Neuron (in vitro differentiated cells): ENCODE results near the gene SERPINC1.
"Not testable (repeated sequence)": the region's sequence is repeated elsewhere in the genome, so short reads cannot be mapped to it uniquely, and the experiment has no call there.

Experiments
- H2AFZ ChIP-seq: one replicate; pipeline ENCODE4 v1.6.1; 2013; ENCODE audit warnings: low read depth, mild to moderate bottlenecking, inconsistent platforms, low read length, moderate library complexity
- H3K27me3 ChIP-seq: one replicate; pipeline ENCODE4 v1.6.1; 2013; ENCODE audit warnings: low read length; ENCODE audit not compliant: insufficient read depth
- H3K36me3 ChIP-seq: one replicate; pipeline ENCODE4 v1.6.1; 2013; ENCODE audit warnings: low read length; ENCODE audit not compliant: insufficient read depth
- H3K4me1 ChIP-seq: one replicate; pipeline ENCODE4 v1.6.1; 2013; ENCODE audit warnings: low read length; ENCODE audit not compliant: insufficient read depth
- H3K4me3 ChIP-seq: 2 replicates; pipeline ENCODE4 v1.5.1; 2013; ENCODE audit warnings: mild to moderate bottlenecking, low read length, moderate library complexity
- H3K9me3 ChIP-seq: one replicate; pipeline ENCODE4 v1.6.1; 2013; ENCODE audit warnings: low read length

The SERPINC1 gene

DNA sequence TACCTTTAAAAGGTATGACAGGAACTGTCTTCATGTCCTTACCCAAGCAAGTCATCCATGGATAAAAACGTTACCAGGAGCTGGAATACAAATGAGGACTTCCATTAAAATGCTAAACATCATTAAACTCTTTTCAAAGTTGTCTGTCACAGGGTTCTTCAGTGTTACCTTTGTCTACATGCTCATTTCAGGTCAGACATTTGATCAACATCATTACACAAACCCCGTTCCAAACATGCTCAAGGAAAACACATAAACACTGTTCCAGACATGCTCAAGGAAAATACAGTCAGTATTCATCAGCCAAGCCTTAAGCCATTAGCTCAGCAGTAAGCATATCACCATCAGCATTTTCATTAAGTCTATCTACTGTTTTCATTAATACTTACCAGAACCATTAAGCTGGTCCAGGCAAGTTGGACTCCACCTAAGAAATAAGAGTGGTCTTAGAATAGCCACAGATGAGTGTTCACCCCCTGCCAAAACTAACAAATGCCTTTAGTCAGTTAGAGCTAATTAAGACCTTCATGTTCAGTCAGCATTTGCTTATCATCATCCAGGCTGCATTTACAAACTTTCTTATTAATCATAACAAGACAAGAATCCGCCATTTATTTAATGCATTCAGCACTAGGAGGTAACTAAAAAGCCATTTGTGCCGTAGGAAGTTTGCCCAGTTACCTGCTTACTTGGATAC is 51.5 kb downstream of the SERPINC1 start:
- Histone ChIP-seq H2AFZ (no peak overlapping the region), H3K27me3 (no peaks in the 10 kb centered on the region), H3K36me3 (peaks cover 53% of the 10 kb centered on the region), H3K9me3 (no peaks in the 10 kb centered on the region), H3K4me1 (peaks cover 34% of the 10 kb centered on the region), H3K4me3 (peak overlapping the region; percentile 78)

DNA sequence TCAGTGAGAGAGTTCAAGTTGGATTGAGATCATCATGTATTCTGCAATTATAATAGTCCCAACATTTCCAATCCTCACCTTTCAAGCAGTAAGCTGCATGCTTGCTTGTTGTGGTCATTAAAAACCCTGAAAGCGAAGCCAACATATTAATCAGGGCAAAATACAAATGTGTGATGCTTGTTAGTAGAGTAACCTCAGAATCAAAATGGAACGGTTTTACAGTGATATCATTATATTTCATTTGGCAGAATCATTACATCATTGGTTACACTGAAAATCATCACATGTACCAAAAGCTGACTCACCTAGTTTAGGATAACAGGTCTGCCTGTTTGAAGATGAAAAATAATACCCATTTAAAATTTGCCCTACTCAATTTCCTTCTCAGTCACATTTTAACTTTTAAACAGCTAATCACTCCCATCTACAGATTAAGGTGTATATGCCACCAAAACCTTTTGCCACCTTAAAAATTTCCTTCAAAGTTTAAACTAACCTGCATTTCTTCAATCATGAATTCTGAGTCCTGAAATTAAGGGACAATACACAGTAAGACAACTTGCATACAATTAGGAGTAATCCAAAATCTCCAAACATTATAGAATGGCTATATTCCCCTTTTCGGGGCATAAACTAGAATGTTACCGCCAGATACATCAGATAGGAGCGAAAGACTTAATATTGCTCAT is 52.8 kb downstream of the SERPINC1 start:
- Histone ChIP-seq H3K36me3 (peaks cover 56% of the 10 kb centered on the region), H2AFZ (no peak overlapping the region), H3K27me3 (no peaks in the 10 kb centered on the region), H3K9me3 (no peaks in the 10 kb centered on the region), H3K4me1 (peaks cover 30% of the 10 kb centered on the region), H3K4me3 (no peak overlapping the region)

DNA sequence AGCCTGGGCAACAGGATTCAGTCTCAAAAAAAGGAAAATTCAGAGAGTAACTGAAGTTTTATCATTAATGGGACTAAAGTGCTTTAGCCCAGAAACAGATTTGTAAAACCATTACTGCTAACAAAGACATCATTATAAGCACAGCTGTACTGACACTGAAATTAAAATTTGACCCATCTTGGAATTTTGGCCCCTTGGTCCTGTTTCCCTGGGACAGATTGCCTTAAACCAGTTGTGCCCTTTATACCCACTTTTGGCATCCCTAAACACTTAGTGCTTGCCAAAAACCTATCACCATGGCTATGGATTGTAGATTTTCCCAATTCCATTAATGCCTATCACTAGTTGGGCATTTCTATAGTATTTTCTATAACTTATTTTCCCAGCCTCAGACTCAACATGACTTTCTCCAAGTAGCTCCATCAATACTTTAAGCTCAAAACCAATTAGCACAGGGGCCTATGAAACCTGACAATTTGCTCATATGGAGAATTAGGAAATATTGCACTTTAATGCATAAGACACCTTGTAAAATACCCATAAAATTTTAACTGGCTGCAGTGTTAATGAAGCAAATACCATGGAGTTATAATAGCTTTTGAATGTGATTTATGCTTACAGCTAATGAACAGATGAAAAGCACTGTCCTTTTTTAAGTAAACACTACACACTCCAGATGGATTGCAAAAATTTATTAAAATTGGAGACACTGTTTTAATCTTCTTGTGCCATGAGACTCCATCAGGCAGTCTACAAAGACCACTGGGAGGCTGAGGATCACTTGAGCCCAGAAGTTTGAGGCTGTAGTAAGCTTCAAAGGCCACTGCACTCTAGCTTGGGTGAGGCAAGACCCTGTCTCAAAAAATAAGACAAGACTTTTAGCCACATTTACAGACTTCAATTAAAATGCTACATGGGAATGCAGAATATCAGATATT is 53.6 kb downstream of the SERPINC1 start:
- Histone ChIP-seq H3K27me3 (no peaks in the 10 kb centered on the region), H3K36me3 (peaks cover 62% of the 10 kb centered on the region), H3K4me3 (no peak overlapping the region), H3K9me3 (no peaks in the 10 kb centered on the region), H2AFZ (no peak overlapping the region), H3K4me1 (peaks cover 25% of the 10 kb centered on the region)

DNA sequence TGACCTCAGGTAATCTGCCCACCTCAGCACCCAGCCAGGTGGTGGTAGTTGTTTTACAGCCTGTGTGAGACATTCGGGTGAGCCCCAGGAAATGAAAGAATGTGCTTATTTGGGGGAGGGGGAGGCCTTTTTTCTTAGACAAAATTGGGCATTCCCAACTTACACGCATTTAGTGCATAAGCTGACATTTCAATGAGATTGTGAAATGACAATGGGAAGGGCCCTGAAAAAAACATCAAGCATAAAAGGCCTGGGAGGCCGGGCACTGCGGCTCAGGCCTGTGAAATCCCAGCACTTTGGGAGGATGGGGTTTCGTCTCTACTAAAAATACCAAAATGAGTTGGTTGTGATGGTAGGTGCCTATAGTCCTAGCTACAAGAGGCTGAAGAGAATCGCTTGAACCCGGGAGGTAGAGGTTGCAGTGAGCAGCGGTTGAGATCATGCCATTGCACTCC is 54.3 kb downstream of the SERPINC1 start:
- Histone ChIP-seq H3K4me3 (no peak overlapping the region), H3K27me3 (no peaks in the 10 kb centered on the region), H3K36me3 (peaks cover 69% of the 10 kb centered on the region), H3K9me3 (no peaks in the 10 kb centered on the region), H2AFZ (no peak overlapping the region), H3K4me1 (peaks cover 25% of the 10 kb centered on the region)

DNA sequence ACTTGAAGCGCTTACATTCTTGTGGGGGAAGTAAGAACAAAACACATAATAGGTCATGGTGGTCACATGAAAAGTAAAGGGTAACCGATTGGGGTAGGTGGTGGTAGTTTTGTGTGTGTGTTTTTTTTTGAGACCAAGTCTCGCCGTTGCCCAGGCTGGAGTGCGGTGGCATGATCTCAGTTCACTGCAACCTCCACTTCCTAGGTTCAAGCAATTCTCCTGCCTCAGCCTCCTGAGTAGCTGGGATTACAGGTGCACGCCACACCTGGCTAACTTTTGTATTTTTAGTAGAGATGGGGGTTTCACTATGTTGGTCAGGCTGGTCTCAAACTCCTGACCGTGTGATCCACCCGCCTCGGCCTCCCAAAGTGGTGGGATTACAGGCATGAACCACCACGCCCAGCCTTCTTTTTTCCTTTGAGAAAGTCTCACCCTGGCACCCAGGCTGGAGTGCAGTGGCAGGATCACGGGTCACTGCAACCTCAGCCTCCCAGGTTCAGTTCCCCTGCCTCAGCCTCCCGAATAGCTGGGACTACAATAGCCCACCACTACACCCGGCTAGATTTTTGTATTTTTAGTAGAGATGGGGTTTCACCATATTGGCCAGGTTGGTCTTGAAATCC is 54.9 kb downstream of the SERPINC1 start:
- H3K4me1 ChIP-seq, result peaks cover 25% of the 10 kb centered on the region
- not testable (repeated sequence) for H3K4me3 ChIP-seq, H3K9me3 ChIP-seq, H3K27me3 ChIP-seq, H2AFZ ChIP-seq
- H3K36me3 ChIP-seq, result peaks cover 74% of the 10 kb centered on the region

DNA sequence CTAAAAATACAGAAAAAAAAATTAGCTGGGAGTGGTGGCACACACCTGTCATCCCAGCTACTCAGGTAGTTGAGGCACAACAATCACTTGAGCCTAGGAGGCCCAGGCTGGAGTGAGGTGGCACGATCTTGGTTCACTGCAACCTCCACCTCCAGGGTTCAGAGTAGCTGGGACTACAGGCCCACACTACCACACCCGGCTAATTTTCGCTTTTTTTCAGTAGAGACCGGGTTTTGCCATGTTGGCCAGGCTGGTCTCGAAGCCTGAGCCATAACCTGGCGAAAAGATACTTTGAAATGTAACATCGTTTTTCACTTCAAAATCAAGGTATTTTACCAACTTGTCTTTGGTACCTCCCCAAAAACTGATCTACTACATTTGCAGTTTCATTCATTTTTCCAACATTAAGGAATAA is 55.4 kb downstream of the SERPINC1 start:
- Histone ChIP-seq H3K36me3 (peaks cover 76% of the 10 kb centered on the region), H3K9me3 (no peaks in the 10 kb centered on the region), H3K4me3 (no peak overlapping the region), H3K27me3 (no peaks in the 10 kb centered on the region), H3K4me1 (peaks cover 22% of the 10 kb centered on the region), H2AFZ (no peak overlapping the region)

DNA sequence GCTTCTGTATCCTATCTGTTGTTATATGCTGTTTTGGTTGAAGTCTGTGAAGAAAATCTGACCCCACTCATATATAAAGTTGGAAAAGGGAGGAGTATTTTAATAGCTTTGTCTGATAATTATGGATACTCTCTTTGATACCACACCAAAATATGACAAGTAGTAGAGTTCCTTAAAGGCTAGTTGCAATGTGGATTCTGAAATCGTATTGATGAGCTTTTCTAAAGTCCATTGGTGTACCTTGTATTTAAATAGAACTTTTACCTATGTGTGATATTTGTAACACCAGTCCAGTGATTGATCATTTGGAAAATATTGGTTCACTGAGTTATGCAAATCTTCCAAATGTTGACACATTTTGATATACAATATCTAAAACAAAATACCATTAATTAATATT is 57.1 kb downstream of the SERPINC1 start:
- Histone ChIP-seq H3K4me3 (no peak overlapping the region), H3K4me1 (peaks cover 5% of the 10 kb centered on the region), H3K9me3 (no peaks in the 10 kb centered on the region), H2AFZ (no peak overlapping the region), H3K36me3 (peaks cover 69% of the 10 kb centered on the region), H3K27me3 (no peaks in the 10 kb centered on the region)

DNA sequence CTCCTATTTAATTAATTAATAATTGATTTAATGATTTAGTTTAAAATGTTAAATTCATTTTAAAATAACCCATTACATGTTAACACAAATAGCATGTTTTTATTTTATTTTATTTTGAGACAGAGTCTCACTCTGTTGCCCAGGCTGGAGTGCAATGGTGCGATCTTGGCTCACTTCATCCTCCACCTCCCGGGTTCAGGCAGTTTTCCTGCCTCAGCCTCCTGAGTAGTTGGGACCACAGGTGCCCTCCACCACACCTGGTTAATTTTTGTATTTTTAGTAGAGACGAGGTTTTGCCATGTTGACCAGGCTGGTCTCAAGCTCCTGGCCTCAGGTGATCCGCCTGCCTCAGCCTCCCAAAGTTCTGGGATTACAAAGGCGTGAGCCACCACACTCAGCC is 57.6 kb downstream of the SERPINC1 start:
- not testable (repeated sequence) for H3K27me3 ChIP-seq, H3K9me3 ChIP-seq, H2AFZ ChIP-seq, H3K4me3 ChIP-seq, H3K4me1 ChIP-seq
- H3K36me3 ChIP-seq, result peaks cover 68% of the 10 kb centered on the region

DNA sequence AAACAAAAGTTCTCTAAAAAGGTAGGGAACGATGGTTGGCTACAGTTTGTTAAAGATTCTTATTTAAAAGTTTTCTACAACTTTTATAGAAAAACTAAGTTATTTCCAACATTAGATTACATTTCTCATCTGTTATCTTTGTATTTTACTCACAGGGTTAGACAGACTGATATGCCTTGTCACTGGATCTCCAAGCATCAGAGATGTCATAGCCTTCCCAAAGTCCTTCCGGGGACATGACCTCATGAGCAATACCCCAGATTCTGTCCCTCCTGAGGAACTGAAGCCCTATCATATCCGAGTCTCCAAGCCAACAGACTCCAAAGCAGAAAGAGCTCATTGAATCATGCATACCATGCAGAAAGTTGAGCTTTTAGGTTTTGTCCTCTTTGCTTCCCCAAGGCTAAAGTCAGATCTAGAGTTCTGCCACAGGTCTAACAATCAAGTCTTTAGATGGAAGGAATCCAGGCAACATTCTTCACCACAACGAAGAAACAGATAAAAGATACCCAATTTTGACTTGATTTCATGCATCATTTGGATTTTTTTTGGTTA is 59.7 kb downstream of the SERPINC1 start:
- H3K4me1 ChIP-seq, result no peaks in the 10 kb centered on the region
- no peak overlapping the region for H2AFZ ChIP-seq
- H3K9me3 ChIP-seq, result no peaks in the 10 kb centered on the region
- H3K36me3 ChIP-seq, result peaks cover 65% of the 10 kb centered on the region
- no peaks in the 10 kb centered on the region for H3K27me3 ChIP-seq
- no peak overlapping the region for H3K4me3 ChIP-seq

DNA sequence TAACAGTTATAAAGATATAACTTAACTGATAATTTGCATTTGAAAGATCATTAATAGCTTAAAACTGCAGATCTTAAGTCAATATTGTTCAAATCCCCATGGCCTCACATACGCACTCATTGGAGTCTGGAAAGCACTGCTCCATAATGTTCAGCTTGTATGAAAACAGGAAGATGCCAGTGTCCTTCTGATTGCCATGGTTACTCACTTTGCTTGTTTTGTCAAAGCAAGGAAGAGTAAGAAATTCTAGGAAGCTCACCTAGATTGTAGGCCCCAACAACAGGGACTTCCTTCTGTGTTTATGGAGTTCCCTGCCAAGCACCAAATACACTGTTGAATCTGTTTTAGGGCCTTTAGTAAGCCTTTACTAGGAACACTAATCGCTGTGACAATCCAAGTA is 60.2 kb downstream of the SERPINC1 start:
- H3K27me3 ChIP-seq, result no peaks in the 10 kb centered on the region
- H3K36me3 ChIP-seq, result peaks cover 67% of the 10 kb centered on the region
- no peaks in the 10 kb centered on the region for H3K9me3 ChIP-seq
- H2AFZ ChIP-seq, result no peak overlapping the region
- H3K4me3 ChIP-seq, result no peak overlapping the region
- H3K4me1 ChIP-seq, result no peaks in the 10 kb centered on the region

DNA sequence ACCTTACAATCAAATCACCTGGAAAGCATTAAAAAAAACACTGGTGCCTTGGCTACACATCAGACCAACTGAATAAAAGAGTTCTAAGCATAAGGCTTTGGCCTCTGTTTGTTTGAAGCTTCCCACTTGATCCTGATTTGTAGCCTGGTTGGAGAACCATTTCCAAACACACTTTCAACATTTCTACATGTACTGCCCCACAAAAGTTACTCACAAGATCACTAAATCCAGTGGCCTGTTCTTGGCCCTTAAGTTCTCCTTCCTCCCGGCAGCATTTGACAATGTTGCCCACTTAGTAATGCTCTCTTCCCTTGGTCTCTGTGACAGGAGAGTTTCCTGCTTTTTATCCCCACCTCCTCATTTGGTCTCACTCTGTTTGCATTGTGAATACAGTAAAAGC is 61.1 kb downstream of the SERPINC1 start:
- Histone ChIP-seq H3K27me3 (no peaks in the 10 kb centered on the region), H2AFZ (no peak overlapping the region), H3K36me3 (peaks cover 68% of the 10 kb centered on the region), H3K4me3 (no peak overlapping the region), H3K9me3 (no peaks in the 10 kb centered on the region), H3K4me1 (no peaks in the 10 kb centered on the region)
